GM23338 (cell line): ENCODE results near the gene LRMDA. TPM values are rescaled to one million over a fixed set of nuclear protein-coding genes. Genes with fewer than 3 reads are reported as not detected.

ENCODE experiments used
- ATAC-seq: fragments of 200-7000 bp; cut with Tn5 transposase; 3 replicates; pipeline ENCODE4 v1.9.1; 2020
- DNase-seq: peaks from one replicate; pipeline ENCODE4 v3.0.0-alpha.2; 2015; ENCODE audit warnings: low spot score
- H2AFZ ChIP-seq: fragments of 200-600 bp; sonication (generic); 2 replicates; pipeline ENCODE4 v1.8.0; 2016; ENCODE audit warnings: antibody characterized with exemption, mild to moderate bottlenecking, moderate library complexity
- H3F3A ChIP-seq: fragments of 200-600 bp; sonication (generic); replicated peaks from 2 replicates; pipeline ENCODE4 v1.8.0; 2017; ENCODE audit warnings: antibody characterized with exemption, mixed run types, low read depth
- H3K27ac ChIP-seq: fragments of 200-600 bp; sonication (generic); 2 replicates; pipeline ENCODE4 v1.6.1; 2016; ENCODE audit warnings: low read depth
- H3K27me3 ChIP-seq: fragments of 200-600 bp; sonication (generic); 2 replicates; pipeline ENCODE4 v1.8.0; 2016; ENCODE audit warnings: mild to moderate bottlenecking, mixed run types, moderate library complexity; ENCODE audit not compliant: insufficient read depth
- H3K36me3 ChIP-seq: fragments of 200-600 bp; sonication (generic); 2 replicates; pipeline ENCODE4 v1.8.0; 2016; ENCODE audit warnings: mild to moderate bottlenecking; ENCODE audit not compliant: insufficient read depth
- H3K4me1 ChIP-seq: fragments of 200-600 bp; sonication (generic); 2 replicates; pipeline ENCODE4 v1.8.0; 2016; ENCODE audit warnings: mild to moderate bottlenecking, moderate library complexity; ENCODE audit not compliant: insufficient read depth
- H3K4me2 ChIP-seq: fragments of 200-600 bp; sonication (generic); 2 replicates; pipeline ENCODE4 v1.7.1; 2017; ENCODE audit warnings: mixed run types
- H3K4me3 ChIP-seq: fragments of 200-600 bp; sonication (generic); 2 replicates; pipeline ENCODE4 v1.6.1; 2016; ENCODE audit warnings: mixed run types
- H3K79me2 ChIP-seq: fragments of 200-600 bp; sonication (generic); replicated peaks from 2 replicates; pipeline ENCODE4 v1.8.0; 2017; ENCODE audit warnings: mild to moderate bottlenecking; ENCODE audit not compliant: insufficient read depth
- H3K9me2 ChIP-seq: fragments of 200-600 bp; sonication (generic); 2 replicates; pipeline ENCODE4 v1.8.0; 2017; ENCODE audit not compliant: insufficient read depth
- H4K20me1 ChIP-seq: fragments of 200-600 bp; sonication (generic); replicated peaks from 2 replicates; pipeline ENCODE4 v1.8.0; 2017; ENCODE audit warnings: mild to moderate bottlenecking; ENCODE audit not compliant: insufficient read depth
- H3K27ac Mint-ChIP-seq: 2 replicates; pipeline ENCODE4 v1.8.0; 2020; ENCODE audit warnings: inconsistent platforms, mild to moderate bottlenecking, moderate library complexity, mixed read lengths
- H3K27me3 Mint-ChIP-seq: 3 replicates; pipeline ENCODE4 v1.8.0; 2022; ENCODE audit warnings: low read depth, mild to moderate bottlenecking, moderate library complexity, mixed read lengths, inconsistent platforms; ENCODE audit not compliant: insufficient read depth, poor library complexity
- H3K36me3 Mint-ChIP-seq: 3 replicates; pipeline ENCODE4 v1.8.0; 2021; ENCODE audit warnings: low read depth, mild to moderate bottlenecking, inconsistent platforms, moderate library complexity, mixed read lengths
- H3K4me1 Mint-ChIP-seq: 3 replicates; pipeline ENCODE4 v1.8.0; 2020; ENCODE audit warnings: mild to moderate bottlenecking, inconsistent platforms, mixed read lengths
- H3K4me3 Mint-ChIP-seq: 3 replicates; pipeline ENCODE4 v1.8.0; 2021; ENCODE audit warnings: moderate library complexity, mild to moderate bottlenecking, inconsistent platforms, mixed read lengths
- H3K9me3 Mint-ChIP-seq: 3 replicates; pipeline ENCODE4 v1.8.0; 2020; ENCODE audit warnings: moderate library complexity, mild to moderate bottlenecking, inconsistent platforms, mixed read lengths
- CREB1 ChIP-seq: fragments of 250-450 bp; sonication (Bioruptor Pico); IDR thresholded peaks from 2 replicates; pipeline ENCODE4 v1.5.0; 2020; ENCODE audit warnings: low read depth, mild to moderate bottlenecking, moderate library complexity
- CTCF ChIP-seq, 2 experiments: fragments of 200-600 bp in 1 of 2; sonication (generic) in 1 of 2; conservative IDR thresholded peaks; 2 replicates each; pipeline versions ENCODE4 v1.5.1 to v1.6.1; 2016 to 2017; ENCODE audit warnings: antibody characterized with exemption in 2 of 2, low read depth in 2 of 2, mild to moderate bottlenecking in 2 of 2, moderate library complexity in 1 of 2
- ETS1 ChIP-seq: IDR thresholded peaks from 2 replicates; pipeline ENCODE4 v1.6.1; 2016; ENCODE audit warnings: antibody characterized with exemption
- EZH2 ChIP-seq: fragments of 200-600 bp; sonication (generic); IDR thresholded peaks from one replicate; pipeline ENCODE4 v1.8.0; 2017; ENCODE audit warnings: antibody characterized with exemption, mild to moderate bottlenecking, low read depth; ENCODE audit not compliant: unreplicated experiment
- EZH2phosphoT487 ChIP-seq: fragments of 200-600 bp; sonication (generic); IDR thresholded peaks from one replicate; pipeline ENCODE4 v1.8.1; 2018; ENCODE audit warnings: antibody characterized with exemption; ENCODE audit not compliant: unreplicated experiment
- JUNB ChIP-seq: IDR thresholded peaks from one replicate; pipeline ENCODE4 v1.6.1; 2016; ENCODE audit warnings: antibody characterized with exemption; ENCODE audit not compliant: unreplicated experiment
- NANOG ChIP-seq: IDR thresholded peaks from 2 replicates; pipeline ENCODE4 v1.6.1; 2016; ENCODE audit warnings: antibody characterized with exemption, borderline replicate concordance
- POLR2AphosphoS5 ChIP-seq: IDR thresholded peaks from 2 replicates; pipeline ENCODE4 v1.6.1; 2016; ENCODE audit warnings: antibody characterized with exemption, low read depth
- REST ChIP-seq: IDR thresholded peaks from one replicate; pipeline ENCODE4 v1.6.1; 2018; ENCODE audit warnings: antibody characterized with exemption; ENCODE audit not compliant: unreplicated experiment
- STAT1 ChIP-seq: IDR thresholded peaks from one replicate; pipeline ENCODE4 v1.6.1; 2016; ENCODE audit warnings: antibody characterized with exemption; ENCODE audit not compliant: unreplicated experiment
- ZNF114 ChIP-seq: fragments of 250-450 bp; sonication (Bioruptor Pico); IDR thresholded peaks from 2 replicates; pipeline ENCODE4 v1.5.0; 2020; ENCODE audit warnings: mild to moderate bottlenecking, moderate library complexity
- ZNF331 ChIP-seq: fragments of 250-450 bp; sonication (Bioruptor Pico); IDR thresholded peaks from 2 replicates; pipeline ENCODE4 v1.5.0; 2020; ENCODE audit warnings: low read depth, mild to moderate bottlenecking, moderate library complexity
- ZNF462 ChIP-seq: fragments of 250-450 bp; sonication (Bioruptor Pico); IDR thresholded peaks from 2 replicates; pipeline ENCODE4 v1.5.0; 2020; ENCODE audit warnings: mild to moderate bottlenecking, moderate library complexity
- polyA plus RNA-seq: library from polyadenylated mRNA; unstranded; fragments of >200 nt; fragmentation: Nextera tagmentation; extraction: Ambion mirVana; gene quantifications from 2 replicates; pipeline ENCODE4 v1.2.1, GENCODE V29; 2016
- total RNA-seq: library from RNA; depleted of rRNA; stranded (reverse); fragments of >200 nt; shearing (Covaris generic); gene quantifications from 2 replicates; pipeline ENCODE4 v1.2.3, GENCODE V29; 2014

LRMDA gene
- total and polyA plus RNA-seq, 2 experiments from 2014 or later, result 0.90 to 1.8 TPM

GRCh38 chr10:76342996-76343395 lies 911.6 kb downstream of the LRMDA start:
- H3K4me3 ChIP-seq, result no peak overlapping the region
- no peak for TF ChIP-seq EZH2
- no peak for TF ChIP-seq ZNF114 (CRISPR knock-in tag)
- no peak for TF ChIP-seq REST
- no peak for TF ChIP-seq CREB1 (CRISPR knock-in tag)
- TF ChIP-seq EZH2phosphoT487, result no peak
- TF ChIP-seq ETS1, result no peak
- no peak for TF ChIP-seq STAT1
- no peak for TF ChIP-seq CTCF (conservative IDR thresholded peaks at IDR 0.05; ENCODE audit: low read depth in 2 of 2)
- no peak for TF ChIP-seq POLR2AphosphoS5
- TF ChIP-seq JUNB, result no peak
- no peak for TF ChIP-seq ZNF462 (CRISPR knock-in tag)
- TF ChIP-seq ZNF331 (CRISPR knock-in tag), result no peak
- TF ChIP-seq NANOG, result no peak
- H2AFZ ChIP-seq, result no peak overlapping the region
- Mint-ChIP-seq H3K4me1 (no peaks in the 10 kb centered on the region), H3K27me3 (no peaks in the 10 kb centered on the region), H3K27ac (no peak overlapping the region), H3K4me3 (no peak overlapping the region), H3K36me3 (no peaks in the 10 kb centered on the region), H3K9me3 (peaks cover 8% of the 10 kb centered on the region; the same call in 2 of the 3 replicates)
- DNase-seq (no peak), ATAC-seq (no peak)
- no peaks in the 10 kb centered on the region for H3K27me3 ChIP-seq
- no peaks in the 10 kb centered on the region for H4K20me1 ChIP-seq
- H3K27ac ChIP-seq, result no peak overlapping the region
- H3K79me2 ChIP-seq, result no peaks in the 10 kb centered on the region
- H3F3A ChIP-seq, result no peaks in the 10 kb centered on the region
- no peaks in the 10 kb centered on the region for H3K4me1 ChIP-seq
- H3K36me3 ChIP-seq, result no peaks in the 10 kb centered on the region
- H3K4me2 ChIP-seq, result no peak overlapping the region
- no peaks in the 10 kb centered on the region for H3K9me2 ChIP-seq
